Activated CD4-positive, alpha-beta T cell treated with anti-CD3 and anti-CD28 coated beads, Interleukin-10, Interleukin-2, amounts not matched to agents 100 ng/mL and 50 ng/mL, durations not matched to agents 16 hours and 8 hours (primary cell): ENCODE measurements around the gene ZNF775.

Experiments used
- DNase-seq: peaks from one replicate; pipeline ENCODE4 v3.0.0-alpha.2; 2020

The ZNF775 gene

GRCh38 chr7:150402671-150403321 is 23.7 kb downstream of the ZNF775 start:
- no peak for DNase-seq

- DNase-seq: no peak
Observed at GRCh38 chr7:150403376-150404171, 24.4 kb downstream of the ZNF775 start.

- no peak for DNase-seq
Observed at GRCh38 chr7:150404172-150404804, 25.2 kb downstream of the ZNF775 start.

- DNase-seq: peak; percentile 88
Observed at GRCh38 chr7:150404805-150405583, 25.9 kb downstream of the ZNF775 start.

GRCh38 chr7:150405584-150406311 is 26.6 kb downstream of the ZNF775 start:
- DNase-seq: peak; percentile 56

- DNase-seq: peak; percentile 20
Observed at GRCh38 chr7:150406312-150406566, 27.1 kb downstream of the ZNF775 start.

- DNase-seq: peak; percentile 81
Observed at GRCh38 chr7:150406567-150407421, 27.7 kb downstream of the ZNF775 start.

- DNase-seq: no peak
Observed at GRCh38 chr7:150407588-150408392, 28.7 kb downstream of the ZNF775 start.

GRCh38 chr7:150408393-150409299 is 29.5 kb downstream of the ZNF775 start:
- no peak for DNase-seq

- DNase-seq: no peak
Observed at GRCh38 chr7:150409300-150410030, 30.3 kb downstream of the ZNF775 start.

- DNase-seq: no peak
Observed at GRCh38 chr7:150410131-150410530, 31.0 kb downstream of the ZNF775 start.

- no peak for DNase-seq
Observed at GRCh38 chr7:150410680-150411346, 31.7 kb downstream of the ZNF775 start.

GRCh38 chr7:150411606-150412005 is 32.5 kb downstream of the ZNF775 start:
- no peak for DNase-seq

GRCh38 chr7:150412016-150412415 is 32.9 kb downstream of the ZNF775 start:
- no peak for DNase-seq

GRCh38 chr7:150412518-150413488 is 33.7 kb downstream of the ZNF775 start:
- DNase-seq: no peak

GRCh38 chr7:150413640-150414081 is 34.5 kb downstream of the ZNF775 start:
- DNase-seq: no peak
